Mesendoderm (in vitro differentiated cells): Measurements from ENCODE around the gene IGLL1.
"Not testable (repeated sequence)": the region's sequence is repeated elsewhere in the genome, so short reads cannot be mapped to it uniquely, and the experiment has no call there.

Experiments
- DNase-seq: peaks from one replicate; pipeline ENCODE4 v3.0.0; 2013
- H2AK5ac ChIP-seq: 2 replicates; pipeline ENCODE4 v1.6.1; 2013; ENCODE audit warnings: low read length, inconsistent platforms
- H2BK120ac ChIP-seq: 2 replicates; pipeline ENCODE4 v1.6.1; 2013; ENCODE audit warnings: low read depth, mild to moderate bottlenecking, low read length, moderate library complexity, mixed read lengths
- H2BK15ac ChIP-seq: replicated peaks from 2 replicates; pipeline ENCODE4 v1.6.1; 2013; ENCODE audit warnings: low read depth, mild to moderate bottlenecking, moderate library complexity
- H2BK5ac ChIP-seq: 2 replicates; pipeline ENCODE4 v1.6.1; 2013; ENCODE audit warnings: low read length, inconsistent platforms
- H3K18ac ChIP-seq: 2 replicates; pipeline ENCODE4 v1.6.1; 2013; ENCODE audit warnings: mild to moderate bottlenecking, low read length, mixed read lengths
- H3K23ac ChIP-seq: one replicate; pipeline ENCODE4 v1.6.1; 2013; ENCODE audit warnings: low read length
- H3K27ac ChIP-seq: 2 replicates; pipeline ENCODE4 v1.5.1; 2013; ENCODE audit warnings: low read depth, mild to moderate bottlenecking, inconsistent platforms, low read length, moderate library complexity
- H3K27me3 ChIP-seq: 2 replicates; pipeline ENCODE4 v1.6.1; 2013; ENCODE audit warnings: low read length, control low read depth, mild to moderate bottlenecking, inconsistent platforms; ENCODE audit not compliant: insufficient read depth, poor library complexity
- H3K36me3 ChIP-seq: 2 replicates; pipeline ENCODE4 v1.6.1; 2013; ENCODE audit warnings: low read length, inconsistent platforms; ENCODE audit not compliant: control insufficient read depth, insufficient read depth
- H3K4ac ChIP-seq: one replicate; pipeline ENCODE4 v1.6.1; 2013; ENCODE audit warnings: low read depth, mild to moderate bottlenecking, low read length, moderate library complexity
- H3K4me1 ChIP-seq: 2 replicates; pipeline ENCODE4 v1.6.1; 2013; ENCODE audit warnings: low read depth, low read length, inconsistent platforms; ENCODE audit not compliant: control insufficient read depth
- H3K4me2 ChIP-seq: 2 replicates; pipeline ENCODE4 v1.6.1; 2013; ENCODE audit warnings: low read length
- H3K4me3 ChIP-seq: 2 replicates; pipeline ENCODE4 v1.5.1; 2013; ENCODE audit warnings: mild to moderate bottlenecking, low read length
- H3K56ac ChIP-seq: one replicate; pipeline ENCODE4 v1.6.1; 2013; ENCODE audit warnings: low read length
- H3K79me1 ChIP-seq: 2 replicates; pipeline ENCODE4 v1.6.1; 2013; ENCODE audit warnings: low read length, inconsistent platforms
- H3K79me2 ChIP-seq: 2 replicates; pipeline ENCODE4 v1.6.1; 2013; ENCODE audit warnings: mild to moderate bottlenecking, low read length; ENCODE audit not compliant: control insufficient read depth, insufficient read depth
- H3K9ac ChIP-seq: 2 replicates; pipeline ENCODE4 v1.6.1; 2013; ENCODE audit warnings: low read length, inconsistent platforms
- H4K5ac ChIP-seq: one replicate; pipeline ENCODE4 v1.6.1; 2013; ENCODE audit warnings: low read length
- H4K8ac ChIP-seq: one replicate; pipeline ENCODE4 v1.6.1; 2013; ENCODE audit warnings: low read depth, mild to moderate bottlenecking, control low read depth, low read length, moderate library complexity
- WGBS: extraction: QIAGEN DNeasy Blood & Tissue Kit; methylation state at CpG from one replicate; pipeline ENCODE4 v1.1.7; 2013; ENCODE audit warnings: low lambda C conversion rate, missing lambda C conversion rate; ENCODE audit not compliant: insufficient coverage; ENCODE audit errors: extremely low coverage; 5-methylcytosine and 5-hydroxymethylcytosine counted together

The IGLL1 gene

DNA sequence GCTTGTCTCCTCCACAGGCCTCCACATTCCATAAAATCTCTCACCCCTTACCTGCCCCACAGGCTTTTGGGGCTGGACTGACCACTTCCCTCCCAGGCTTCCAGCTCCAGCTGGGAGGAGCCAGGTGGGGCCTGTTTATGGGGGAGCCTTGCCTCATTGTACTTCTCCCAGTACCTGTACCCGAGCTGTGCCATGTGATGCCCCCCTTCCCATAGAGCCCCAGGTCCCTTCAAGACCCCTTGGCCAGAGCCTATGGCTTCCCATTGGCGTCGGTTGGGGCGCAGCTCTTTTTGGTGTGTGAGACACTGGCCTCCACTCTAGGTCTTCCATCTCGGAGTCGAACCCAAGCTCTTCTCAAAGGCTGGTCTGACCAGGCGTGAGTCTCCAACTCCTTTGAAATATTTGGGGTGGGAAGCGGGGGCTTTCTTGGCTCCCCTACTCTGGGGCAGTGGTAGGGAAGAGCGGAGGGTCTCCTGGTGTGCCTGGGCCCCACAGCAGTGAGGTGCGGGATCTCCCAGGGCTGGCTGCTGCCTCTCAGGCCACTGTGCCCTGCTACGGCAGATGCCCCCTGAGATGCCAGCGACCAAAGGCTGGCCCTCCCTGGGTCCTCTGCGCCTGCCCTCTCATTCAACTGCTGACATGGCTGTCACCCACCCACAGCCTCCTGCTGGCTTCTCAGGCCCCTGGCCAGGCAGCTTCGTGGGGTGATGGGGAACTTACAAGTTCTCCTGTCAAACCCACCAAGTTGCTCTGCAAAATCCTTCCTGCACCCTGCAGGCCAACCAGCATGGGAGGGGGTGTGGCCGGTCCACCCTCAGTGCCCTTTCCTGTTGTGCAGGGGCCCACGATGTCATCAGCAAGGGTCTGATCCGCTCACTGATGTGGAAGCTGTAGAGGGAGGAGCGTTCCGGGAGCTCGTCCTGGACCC, 26.4 kb upstream of the IGLL1 start:
- no CpG with 5 or more reads among the region's 20 CpGs for WGBS
- no peak overlapping the region for H3K56ac ChIP-seq
- H2BK120ac ChIP-seq: no peak overlapping the region
- DNase-seq: no peak
- no peak overlapping the region for H3K18ac ChIP-seq
- no peaks in the 10 kb centered on the region for H3K27me3 ChIP-seq
- H3K4me3 ChIP-seq: no peak overlapping the region
- no peaks in the 10 kb centered on the region for H3K4me1 ChIP-seq
- H3K23ac ChIP-seq: no peak overlapping the region
- no peaks in the 10 kb centered on the region for H3K79me1 ChIP-seq
- no peak overlapping the region for H2AK5ac ChIP-seq
- H3K79me2 ChIP-seq: no peaks in the 10 kb centered on the region
- H2BK5ac ChIP-seq: no peak overlapping the region
- H3K4me2 ChIP-seq: no peak overlapping the region
- H3K4ac ChIP-seq: no peak overlapping the region
- H4K8ac ChIP-seq: no peak overlapping the region
- no peak overlapping the region for H2BK15ac ChIP-seq
- no peaks in the 10 kb centered on the region for H3K36me3 ChIP-seq
- H3K9ac ChIP-seq: no peak overlapping the region
- no peak overlapping the region for H3K27ac ChIP-seq
- no peak overlapping the region for H4K5ac ChIP-seq

DNA sequence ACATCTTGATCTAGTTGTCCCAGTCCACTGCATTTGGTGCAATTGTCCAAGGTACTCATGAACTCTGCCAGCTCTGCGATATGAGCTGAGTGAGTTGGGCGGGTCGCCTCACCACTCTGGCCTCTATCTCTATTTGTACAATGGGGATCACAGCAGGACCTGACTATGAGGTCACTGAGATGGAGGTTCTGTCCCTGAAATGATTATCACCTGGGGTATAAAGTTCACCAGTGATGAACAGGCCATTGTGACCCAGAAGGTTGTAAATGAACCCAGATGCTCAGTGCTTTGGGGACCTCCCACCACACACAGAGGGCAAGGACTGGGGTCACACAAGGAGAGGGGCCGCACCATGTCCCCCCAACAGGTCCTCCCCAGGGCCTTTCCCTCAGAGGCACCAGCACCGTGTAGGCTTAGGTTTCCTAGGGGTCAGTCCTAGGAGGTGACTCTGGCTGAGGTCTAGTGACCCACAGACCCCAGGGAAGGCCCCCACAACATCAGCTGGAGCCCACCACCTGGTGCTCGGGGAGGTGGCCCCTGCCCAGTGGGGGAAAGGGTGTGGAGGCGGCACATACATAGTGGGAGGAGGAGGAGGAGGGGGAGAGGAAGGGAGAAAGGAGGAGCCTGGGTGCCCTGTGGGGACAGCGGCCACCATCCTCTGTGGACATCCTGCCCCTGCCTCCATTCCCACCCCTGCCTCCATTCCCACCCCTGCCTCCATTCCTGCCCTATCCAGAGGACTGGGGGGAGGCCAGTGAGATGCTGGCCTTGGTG, 25.0 kb upstream of the IGLL1 start:
- Histone ChIP-seq H3K23ac (no peak overlapping the region), H3K79me2 (no peaks in the 10 kb centered on the region), H2AK5ac (no peak overlapping the region), H3K9ac (no peak overlapping the region), H3K36me3 (no peaks in the 10 kb centered on the region), H2BK120ac (no peak overlapping the region), H3K4ac (no peak overlapping the region), H3K27me3 (no peaks in the 10 kb centered on the region), H3K4me3 (no peak overlapping the region), H2BK5ac (no peak overlapping the region), H4K5ac (no peak overlapping the region), H4K8ac (no peak overlapping the region), H3K18ac (no peak overlapping the region), H3K4me2 (no peak overlapping the region), H3K56ac (no peak overlapping the region), H2BK15ac (no peak overlapping the region), H3K27ac (no peak overlapping the region), H3K4me1 (no peaks in the 10 kb centered on the region), H3K79me1 (no peaks in the 10 kb centered on the region)
- no CpG with 5 or more reads among the region's 8 CpGs for WGBS
- DNase-seq: no peak

DNA sequence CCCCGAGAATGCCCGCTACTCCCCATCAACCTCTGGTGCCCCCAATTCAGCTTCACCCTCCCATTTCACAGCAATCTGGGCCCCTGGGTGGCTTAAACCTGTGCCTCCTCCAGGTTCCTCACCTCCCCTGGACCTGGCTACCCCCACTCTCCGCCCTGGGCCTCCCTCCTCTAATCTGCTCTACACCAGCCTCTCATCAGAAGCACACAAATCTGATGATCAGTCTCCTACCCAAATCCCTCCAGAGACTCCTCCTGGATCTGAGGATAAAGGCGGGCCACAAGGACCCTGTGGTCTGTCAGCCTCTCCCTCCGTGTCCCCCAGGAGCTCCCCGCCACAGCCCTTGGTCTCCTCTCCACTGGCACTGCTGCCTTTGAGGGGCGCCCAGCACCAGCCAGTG, 23.2 kb upstream of the IGLL1 start:
- H4K5ac ChIP-seq: no peak overlapping the region
- H4K8ac ChIP-seq: no peak overlapping the region
- H3K4me3 ChIP-seq: no peak overlapping the region
- no peaks in the 10 kb centered on the region for H3K79me1 ChIP-seq
- H2BK5ac ChIP-seq: no peak overlapping the region
- WGBS: no CpG with 5 or more reads among the region's 7 CpGs
- no peaks in the 10 kb centered on the region for H3K27me3 ChIP-seq
- no peaks in the 10 kb centered on the region for H3K4me1 ChIP-seq
- H3K27ac ChIP-seq: no peak overlapping the region
- no peak overlapping the region for H3K4ac ChIP-seq
- no peaks in the 10 kb centered on the region for H3K36me3 ChIP-seq
- H2AK5ac ChIP-seq: no peak overlapping the region
- no peak overlapping the region for H3K23ac ChIP-seq
- no peak overlapping the region for H3K9ac ChIP-seq
- H3K4me2 ChIP-seq: no peak overlapping the region
- no peak overlapping the region for H2BK120ac ChIP-seq
- no peak overlapping the region for H3K18ac ChIP-seq
- H3K56ac ChIP-seq: no peak overlapping the region
- no peaks in the 10 kb centered on the region for H3K79me2 ChIP-seq
- no peak overlapping the region for H2BK15ac ChIP-seq
- no peak for DNase-seq

DNA sequence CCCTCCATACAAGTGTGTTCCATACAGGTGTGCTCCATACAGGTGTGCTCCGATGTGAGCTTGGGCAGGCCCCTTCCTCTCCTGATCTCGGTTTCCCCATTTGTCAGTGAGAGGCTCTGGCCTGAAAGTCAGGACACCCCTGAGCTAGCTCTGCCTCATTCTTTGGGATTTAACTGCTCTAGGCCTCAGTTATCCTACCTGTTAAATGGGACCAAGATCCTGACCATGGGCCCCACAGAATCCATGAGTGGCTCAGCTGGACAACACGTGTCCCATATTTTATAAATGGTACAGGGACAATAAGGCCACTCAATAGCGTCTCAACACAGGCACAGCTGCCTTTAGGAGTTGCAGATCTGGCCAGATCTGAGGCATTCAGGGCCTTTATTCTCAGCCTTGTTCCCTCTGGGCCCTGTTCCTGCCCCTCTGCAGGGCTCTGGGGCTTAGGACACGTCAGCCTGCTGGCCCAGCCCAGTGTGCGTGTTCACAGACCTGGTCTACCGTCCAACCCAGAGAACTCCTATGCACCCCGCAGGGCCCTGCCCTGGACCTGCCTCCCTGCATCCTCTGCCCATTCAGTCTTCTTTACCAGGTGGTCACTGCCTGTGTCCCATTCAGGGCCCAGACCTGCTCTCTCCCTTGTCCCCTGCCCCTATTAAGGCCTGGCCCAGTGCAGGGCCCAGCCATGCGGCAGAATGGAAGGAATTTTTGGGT, 18.9 kb upstream of the IGLL1 start:
- no peak overlapping the region for H3K18ac ChIP-seq
- DNase-seq: no peak
- H3K56ac ChIP-seq: no peak overlapping the region
- no peak overlapping the region for H3K4ac ChIP-seq
- no peaks in the 10 kb centered on the region for H3K79me2 ChIP-seq
- no peak overlapping the region for H3K9ac ChIP-seq
- H2AK5ac ChIP-seq: no peak overlapping the region
- no peak overlapping the region for H2BK120ac ChIP-seq
- H3K27ac ChIP-seq: no peak overlapping the region
- H4K8ac ChIP-seq: no peak overlapping the region
- H3K36me3 ChIP-seq: no peaks in the 10 kb centered on the region
- H3K4me2 ChIP-seq: no peak overlapping the region
- H3K79me1 ChIP-seq: no peaks in the 10 kb centered on the region
- no peaks in the 10 kb centered on the region for H3K27me3 ChIP-seq
- no peak overlapping the region for H3K4me3 ChIP-seq
- no CpG with 5 or more reads among the region's 9 CpGs for WGBS
- no peaks in the 10 kb centered on the region for H3K4me1 ChIP-seq
- H2BK5ac ChIP-seq: no peak overlapping the region
- no peak overlapping the region for H4K5ac ChIP-seq
- H3K23ac ChIP-seq: no peak overlapping the region
- no peak overlapping the region for H2BK15ac ChIP-seq

DNA sequence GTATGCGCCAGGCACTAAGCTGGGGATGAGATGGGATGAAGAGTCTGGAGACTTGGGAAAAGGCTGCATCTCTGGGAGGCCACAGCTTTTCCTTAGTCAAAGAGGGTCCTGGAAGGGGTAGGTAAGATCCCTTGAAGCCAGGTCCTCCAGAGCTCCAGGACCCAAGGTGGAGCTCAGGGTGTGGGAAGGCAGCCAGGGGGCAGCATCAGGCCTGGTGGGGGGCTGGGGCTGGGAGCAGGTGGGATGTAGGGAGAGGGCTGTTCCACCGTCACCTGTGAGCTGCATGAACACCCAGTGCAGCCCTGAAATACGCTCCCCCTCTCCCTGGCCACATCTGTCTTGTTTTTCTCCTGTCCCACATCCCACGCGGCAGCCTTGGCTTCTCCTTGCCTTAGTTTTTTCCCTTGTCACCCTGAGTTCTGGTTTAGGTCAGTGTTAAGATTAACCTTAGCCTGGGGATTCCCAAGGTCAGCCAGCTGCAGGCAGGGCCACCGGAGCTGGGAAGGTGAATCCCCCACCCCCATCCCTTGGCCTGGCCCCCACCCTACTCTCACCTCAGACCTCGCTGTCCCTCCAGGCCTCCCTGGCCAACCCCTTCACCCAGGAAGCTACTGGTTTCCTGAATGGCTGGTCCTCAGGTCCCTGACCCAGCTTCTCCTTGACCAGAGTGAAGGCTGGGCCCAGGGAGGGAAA, 17.6 kb upstream of the IGLL1 start:
- H3K79me1 ChIP-seq, DNase-seq, H3K27me3 ChIP-seq, H2AK5ac ChIP-seq, H3K27ac ChIP-seq, H2BK5ac ChIP-seq, H4K5ac ChIP-seq, H2BK15ac ChIP-seq, H3K23ac ChIP-seq, H3K4me3 ChIP-seq, H3K4me1 ChIP-seq, H3K4ac ChIP-seq, H4K8ac ChIP-seq, H3K4me2 ChIP-seq, H3K56ac ChIP-seq, H3K36me3 ChIP-seq, H3K79me2 ChIP-seq, H2BK120ac ChIP-seq, H3K18ac ChIP-seq, H3K9ac ChIP-seq: not testable (repeated sequence)
- WGBS: no CpG with 5 or more reads among the region's 7 CpGs
